PC-9 (cell line): ENCODE measurements around the gene QRFPR.

ENCODE experiments used
- CTCF ChIP-seq: fragments of 200-600 bp; sonication (generic); conservative IDR thresholded peaks from 2 replicates; pipeline ENCODE4 v1.6.1; 2017; ENCODE audit warnings: mixed run types, antibody characterized with exemption, mild to moderate bottlenecking, moderate library complexity
- EZH2 ChIP-seq: fragments of 200-600 bp; sonication (generic); IDR thresholded peaks from 2 replicates; pipeline ENCODE4 v1.8.0; 2017; ENCODE audit warnings: antibody characterized with exemption, low read depth

DNA sequence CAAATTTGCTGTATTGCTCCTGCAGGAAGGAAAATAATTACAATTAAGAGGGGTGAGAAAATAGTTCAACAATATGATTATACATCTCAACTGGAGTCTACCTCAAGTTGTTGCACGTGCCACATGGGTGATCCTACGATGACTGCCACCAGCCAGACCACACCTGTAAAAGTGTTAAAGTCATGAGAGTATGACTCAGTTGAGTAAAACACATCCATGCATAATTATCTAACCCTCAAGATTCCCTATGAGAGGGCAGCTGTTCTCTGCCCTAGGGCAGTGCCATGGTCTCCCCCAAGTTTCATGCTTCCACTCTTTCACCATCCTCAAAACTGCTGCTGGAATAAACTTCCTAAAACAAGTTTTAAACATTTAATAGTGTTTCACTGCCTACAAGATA is 44.1 kb downstream of the QRFPR start:
- TF ChIP-seq CTCF (no peak), EZH2 (no peak)
